HG02642 (cell line): ENCODE results near the gene SMIM7.

Experiments used
- ATAC-seq: cut with Tn5 transposase; IDR thresholded peaks from one replicate; pipeline ENCODE4 v1.9.1; 2021; ENCODE audit warnings: mild to moderate bottlenecking; ENCODE audit not compliant: unreplicated experiment, poor library complexity

The SMIM7 gene

GRCh38 chr19:16600824-16601223, 59.1 kb downstream of the SMIM7 start:
- no peak for ATAC-seq

GRCh38 chr19:16599655-16600346, 60.1 kb downstream of the SMIM7 start:
- ATAC-seq, result no peak

GRCh38 chr19:16598848-16599247, 61.1 kb downstream of the SMIM7 start:
- no peak for ATAC-seq

- no peak for ATAC-seq
Measured at GRCh38 chr19:16596399-16596798, 63.5 kb downstream of the SMIM7 start.
